HG03045 (cell line): ENCODE data around the gene ZNF638.

ENCODE experiments used
- ATAC-seq: cut with Tn5 transposase; IDR thresholded peaks from one replicate; pipeline ENCODE4 v1.9.1; 2021; ENCODE audit warnings: mild to moderate bottlenecking, moderate library complexity; ENCODE audit not compliant: unreplicated experiment

Gene ZNF638

GRCh38 chr2:71468279-71469015 is 136.9 kb downstream of the ZNF638 start:
- ATAC-seq = no peak

GRCh38 chr2:71469403-71470398 is 138.1 kb downstream of the ZNF638 start:
- no peak for ATAC-seq

GRCh38 chr2:71471276-71471675 is 139.7 kb downstream of the ZNF638 start:
- ATAC-seq = no peak

- ATAC-seq = no peak
Measured at GRCh38 chr2:71472019-71472418, 140.4 kb downstream of the ZNF638 start.

GRCh38 chr2:71473346-71474031 is 141.9 kb downstream of the ZNF638 start:
- ATAC-seq = no peak

GRCh38 chr2:71474116-71474743 is 142.6 kb downstream of the ZNF638 start:
- no peak for ATAC-seq

- ATAC-seq = no peak
Measured at GRCh38 chr2:71474744-71475397, 143.3 kb downstream of the ZNF638 start.

- ATAC-seq = no peak
Measured at GRCh38 chr2:71476495-71476894, 144.9 kb downstream of the ZNF638 start.

GRCh38 chr2:71477231-71477691 is 145.7 kb downstream of the ZNF638 start:
- ATAC-seq = no peak

- no peak for ATAC-seq
Measured at GRCh38 chr2:71478806-71479205, 147.2 kb downstream of the ZNF638 start.

GRCh38 chr2:71479261-71479660 is 147.7 kb downstream of the ZNF638 start:
- ATAC-seq = no peak

GRCh38 chr2:71481111-71481510 is 149.5 kb downstream of the ZNF638 start:
- no peak for ATAC-seq

- ATAC-seq = no peak
Measured at GRCh38 chr2:71482055-71482454, 150.5 kb downstream of the ZNF638 start.

- no peak for ATAC-seq
Measured at GRCh38 chr2:71483246-71483645, 151.7 kb downstream of the ZNF638 start.

- no peak for ATAC-seq
Measured at GRCh38 chr2:71484354-71484753, 152.8 kb downstream of the ZNF638 start.
